Right lobe of liver (tissue), 6 donors: ENCODE measurements around the gene CYP39A1. TPM values are rescaled to one million over a fixed set of nuclear protein-coding genes. Genes with fewer than 3 reads are reported as not detected.

Experiments
- ATAC-seq, 4 donors: fragments of 200-7000 bp; cut with Tn5 transposase; one replicate each; pipeline ENCODE4 v1.9.1; 2020; ENCODE audit warnings: mild to moderate bottlenecking in 4 of 4, moderate library complexity in 4 of 4
- DNase-seq, 3 donors: peaks; one replicate each; pipeline ENCODE4 v3.0.0-alpha.2; 2020
- H3K27ac ChIP-seq, 3 donors: fragments of 200-600 bp; one replicate each; pipeline ENCODE4 v1.8.0; 2022
- H3K27me3 ChIP-seq, 2 donors: fragments of 200-600 bp; one replicate each; pipeline ENCODE4 v1.8.0; 2022
- H3K36me3 ChIP-seq, 4 donors: fragments of 200-600 bp; sonication (generic) in 1 of 4; one replicate each; pipeline versions ENCODE4 v1.5.1 to v1.8.0; 2017 to 2022; ENCODE audit warnings: control low read depth in 1 of 4
- H3K4me1 ChIP-seq, 4 donors: fragments of 200-600 bp; sonication (generic) in 1 of 4; one replicate each; pipeline versions ENCODE4 v1.5.1 to v1.8.0; 2017 to 2022; ENCODE audit warnings: control low read depth in 1 of 4
- H3K4me3 ChIP-seq, 3 donors: fragments of 200-600 bp; one replicate each; pipeline ENCODE4 v1.8.0; 2022
- H3K9me3 ChIP-seq, 4 donors: fragments of 200-600 bp; sonication (generic) in 1 of 4; one replicate each; pipeline versions ENCODE4 v1.5.1 to v1.8.0; 2017 to 2022; ENCODE audit warnings: control low read depth in 1 of 4
- POLR2A ChIP-seq: fragments of 450-650 bp; IDR thresholded peaks from one replicate; pipeline ENCODE4 v1.6.1; 2017; ENCODE audit warnings: antibody characterized with exemption, mild to moderate bottlenecking
- WGBS: methylation state at CpG from one replicate; pipeline ENCODE4 v1.1.6; 2018; ENCODE audit warnings: low coverage, low lambda C conversion rate; ENCODE audit not compliant: insufficient coverage; ENCODE audit errors: missing lambda C conversion rate; 5-methylcytosine and 5-hydroxymethylcytosine counted together
- intact Hi-C, 2 donors: fragments of 100-400 bp; cut with DNase I; formaldehyde crosslinking; loops; one replicate each; pipeline versions ENCODE4 v1.11.2 to v1.14.1; 2022
- total RNA-seq, 6 experiments: library from RNA; depleted of rRNA in 2 of 6; stranded (reverse); fragments of >200 nt in 2 of 6; fragmentation: NEBNext Ultra II Directional in 3 of 6; extraction: Animal tissue kit (Norgen Biotek cat#: 25700) in 3 of 6; gene quantifications; one replicate each; pipeline versions ENCODE4 v1.1.0 to v1.2.4, GENCODE V29; 2016 to 2023
- TF ChIP-seq, protein P1 (sequence below), 4 donors: fragments of 200-600 bp in 3 of 4; fragments of 450-650 bp in 1 of 4; IDR thresholded peaks; one replicate each; pipeline versions ENCODE4 v1.5.1 to v1.8.0; 2016 to 2022; ENCODE audit warnings: antibody characterized with exemption in 4 of 4, mild to moderate bottlenecking in 2 of 4
- donor health status: DM: no; HTN: yes; CAD: no.
- donor health status: DM: no; HTN: no; CAD: no.
- donor health status: DM: no; HTN: no; CAD: no.
- donor health status: DM: no; HTN: yes; CAD: no.
- donor health status: DM: no; HTN: yes; CAD: no.

CYP39A1 gene
- total RNA-seq, 6 experiments from 2014 or later, result 21.2 to 59.7 (median 37.2) TPM

DNA sequence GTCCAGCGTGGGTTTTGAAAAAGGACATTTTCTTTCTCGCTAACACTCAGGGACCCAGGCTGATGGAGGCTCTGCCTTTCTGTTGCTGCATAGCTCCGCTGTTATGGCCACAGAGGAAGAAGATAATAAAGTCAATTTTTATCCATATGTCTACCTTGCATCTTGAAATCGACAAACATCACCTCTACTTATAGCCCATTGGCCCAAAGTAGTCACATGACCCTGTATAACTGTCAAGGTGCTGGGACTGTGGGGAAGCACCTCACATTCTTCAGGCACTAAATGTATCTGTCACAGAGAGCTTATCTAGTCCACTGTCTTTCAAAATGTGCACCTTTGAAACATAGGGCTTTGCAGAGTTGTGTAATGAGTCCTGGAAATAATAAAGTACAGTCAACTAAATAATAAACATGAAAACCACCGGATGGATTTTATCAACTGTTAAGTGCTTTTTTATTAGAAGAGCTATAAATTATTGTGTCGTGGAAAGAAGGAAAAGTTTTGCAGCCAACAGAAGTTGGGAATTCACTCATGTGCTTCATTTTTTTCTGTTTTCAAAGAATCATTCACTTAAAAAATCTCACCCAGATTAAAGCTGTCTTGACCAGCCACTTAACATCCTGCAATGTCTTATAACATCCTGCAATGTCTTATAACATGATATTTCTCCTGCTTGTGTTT is 113.7 kb downstream of the CYP39A1 start:
- H3K27ac ChIP-seq, result no peak overlapping the region
- no peak overlapping the region for H3K4me3 ChIP-seq
- DNase-seq (no peak), ATAC-seq (no peak)
- no peaks in the 10 kb centered on the region for H3K4me1 ChIP-seq
- intact Hi-C loops, result no loop called here
- H3K36me3 ChIP-seq, result no peaks in the 10 kb centered on the region
- 51% methylated on average over 4 of the region's 6 CpGs for WGBS
- TF ChIP-seq, protein P1, sequence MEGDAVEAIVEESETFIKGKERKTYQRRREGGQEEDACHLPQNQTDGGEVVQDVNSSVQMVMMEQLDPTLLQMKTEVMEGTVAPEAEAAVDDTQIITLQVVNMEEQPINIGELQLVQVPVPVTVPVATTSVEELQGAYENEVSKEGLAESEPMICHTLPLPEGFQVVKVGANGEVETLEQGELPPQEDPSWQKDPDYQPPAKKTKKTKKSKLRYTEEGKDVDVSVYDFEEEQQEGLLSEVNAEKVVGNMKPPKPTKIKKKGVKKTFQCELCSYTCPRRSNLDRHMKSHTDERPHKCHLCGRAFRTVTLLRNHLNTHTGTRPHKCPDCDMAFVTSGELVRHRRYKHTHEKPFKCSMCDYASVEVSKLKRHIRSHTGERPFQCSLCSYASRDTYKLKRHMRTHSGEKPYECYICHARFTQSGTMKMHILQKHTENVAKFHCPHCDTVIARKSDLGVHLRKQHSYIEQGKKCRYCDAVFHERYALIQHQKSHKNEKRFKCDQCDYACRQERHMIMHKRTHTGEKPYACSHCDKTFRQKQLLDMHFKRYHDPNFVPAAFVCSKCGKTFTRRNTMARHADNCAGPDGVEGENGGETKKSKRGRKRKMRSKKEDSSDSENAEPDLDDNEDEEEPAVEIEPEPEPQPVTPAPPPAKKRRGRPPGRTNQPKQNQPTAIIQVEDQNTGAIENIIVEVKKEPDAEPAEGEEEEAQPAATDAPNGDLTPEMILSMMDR (IDR thresholded peaks at IDR 0.05), result no peak
- TF ChIP-seq POLR2A, result no peak
- no peaks in the 10 kb centered on the region for H3K27me3 ChIP-seq
- no peaks in the 10 kb centered on the region for H3K9me3 ChIP-seq

DNA sequence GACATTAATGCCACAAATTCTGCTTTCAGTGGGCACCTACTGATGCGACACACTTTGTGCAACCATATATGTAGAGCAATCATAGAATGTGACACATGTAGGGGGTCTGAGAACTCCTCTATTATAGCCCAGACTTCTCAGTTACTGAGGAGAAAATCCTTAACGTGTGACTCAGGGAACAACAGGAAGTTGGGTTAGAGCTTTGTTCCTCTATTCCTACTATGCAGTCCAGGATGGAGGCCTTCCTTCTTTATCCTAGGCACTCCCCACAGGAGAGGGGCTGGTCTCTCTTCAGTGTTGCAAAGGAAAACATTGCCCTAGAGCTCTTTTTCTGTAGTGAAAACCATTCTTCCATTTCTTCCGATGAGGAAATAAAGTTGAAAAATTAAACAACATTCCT is 121.7 kb downstream of the CYP39A1 start:
- H3K27me3 ChIP-seq, result no peaks in the 10 kb centered on the region
- H3K27ac ChIP-seq, result no peak overlapping the region
- no peak for TF ChIP-seq POLR2A
- TF ChIP-seq, protein P1 (IDR thresholded peaks at IDR 0.05), result no peak
- WGBS, result 63% methylated on average over 2 of the region's 3 CpGs
- DNase-seq, result no peak
- intact Hi-C loops, result no loop called here
- no peak for ATAC-seq
- H3K4me1 ChIP-seq, result no peaks in the 10 kb centered on the region
- no peaks in the 10 kb centered on the region for H3K36me3 ChIP-seq
- H3K9me3 ChIP-seq, result no peaks in the 10 kb centered on the region
- no peak overlapping the region for H3K4me3 ChIP-seq

GRCh38 chr6:46528961-46529750 is 123.5 kb downstream of the CYP39A1 start:
- no peaks in the 10 kb centered on the region for H3K9me3 ChIP-seq
- intact Hi-C loops, result no loop called here
- no peak overlapping the region for H3K27ac ChIP-seq
- TF ChIP-seq, protein P1 (IDR thresholded peaks at IDR 0.05), result no peak
- TF ChIP-seq POLR2A, result no peak
- no peaks in the 10 kb centered on the region for H3K36me3 ChIP-seq
- WGBS, result 54% methylated on average over 3 of the region's 3 CpGs
- ATAC-seq, result no peak
- no peak overlapping the region for H3K4me3 ChIP-seq
- no peaks in the 10 kb centered on the region for H3K27me3 ChIP-seq
- DNase-seq, result no peak
- no peaks in the 10 kb centered on the region for H3K4me1 ChIP-seq

GRCh38 chr6:46526607-46527006 is 126.0 kb downstream of the CYP39A1 start:
- H3K4me3 ChIP-seq, result no peak overlapping the region
- 60% methylated on average over 1 of the region's 2 CpGs for WGBS
- DNase-seq (no peak), ATAC-seq (no peak)
- H3K27ac ChIP-seq, result no peak overlapping the region
- TF ChIP-seq POLR2A, result no peak
- TF ChIP-seq, protein P1 (IDR thresholded peaks at IDR 0.05), result no peak
- H3K4me1 ChIP-seq, result no peaks in the 10 kb centered on the region
- H3K9me3 ChIP-seq, result no peaks in the 10 kb centered on the region
- H3K27me3 ChIP-seq, result no peaks in the 10 kb centered on the region
- intact Hi-C loops, result no loop called here
- H3K36me3 ChIP-seq, result no peaks in the 10 kb centered on the region
